Measurements from ENCODE around the gene PPIA. TPM values are rescaled to one million over a fixed set of nuclear protein-coding genes. Genes with fewer than 3 reads are reported as not detected.
"Not testable (repeated sequence)": the region's sequence is repeated elsewhere in the genome, so short reads cannot be mapped to it uniquely, and the experiment has no call there.

Gene PPIA
- total and polyA plus RNA-seq, 2 donors (not counting 1 experiment from before 2014, with no cell fraction given) = 807 to 1,498 TPM

DNA sequence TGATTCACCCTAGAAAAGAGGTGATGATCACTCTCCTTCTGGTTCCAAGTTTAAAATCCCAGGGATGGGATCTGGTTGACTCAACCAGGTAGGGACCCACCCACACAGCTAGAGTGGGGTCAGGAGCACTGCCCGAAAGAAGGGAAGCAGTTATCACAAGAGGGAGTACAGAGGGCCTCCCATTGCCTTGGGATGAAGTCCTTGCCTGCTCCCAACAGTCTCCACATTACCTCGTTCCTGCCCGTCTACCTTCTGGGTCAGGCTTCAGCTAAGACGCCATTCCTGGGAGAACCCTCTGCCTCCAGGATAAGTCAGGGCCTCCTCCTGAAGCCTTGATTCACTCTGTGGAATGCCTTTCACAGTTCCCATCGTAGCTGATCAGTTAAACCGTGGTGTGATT, 24.0 kb upstream of the PPIA start:
- Histone ChIP-seq H3K9ac (ENCODE audit: low read length) (no peak overlapping the region), H3K36me3 (replicated peaks in 1 of 2; ENCODE audit: control extremely low read depth in 1 of 2, control insufficient read depth in 1 of 2, extremely low read depth in 1 of 2, insufficient read depth in 2 of 2, low read length in 1 of 2) (peaks cover 0 to 7% of the 10 kb centered on the region in 2 experiments), H3K27ac (ENCODE audit: low read length in 2 of 2) (no peak overlapping the region), H3K4me2 (replicated peaks; ENCODE audit: low read depth, low read length, poor library complexity, severe bottlenecking) (no peak overlapping the region), H3K4me3 (ENCODE audit: control extremely low read depth in 1 of 5, extremely low read depth in 1 of 5, insufficient read depth in 1 of 5, low read depth in 2 of 5, low read length in 4 of 5) (no peak overlapping the region), H3K9me3 (ENCODE audit: control extremely low read depth in 1 of 3, control insufficient read depth in 2 of 3, insufficient read depth in 1 of 3, low read length in 2 of 3) (peaks cover 0 to 6% (median 0%) of the 10 kb centered on the region in 3 donors), H3K79me2 (ENCODE audit: control insufficient read depth, insufficient read depth, low read length) (no peaks in the 10 kb centered on the region), H4K20me1 (ENCODE audit: control insufficient read depth, insufficient read depth, low read length, poor library complexity, severe bottlenecking) (no peaks in the 10 kb centered on the region), H3K27me3 (replicated peaks in 1 of 4; ENCODE audit: control extremely low read depth in 1 of 4, control insufficient read depth in 3 of 4, insufficient read depth in 4 of 4, low read length in 3 of 4) (no peaks in the 10 kb centered on the region), H2AFZ (ENCODE audit: insufficient read depth, low read depth, low read length, poor library complexity, severe bottlenecking) (no peak overlapping the region), H3K4me1 (ENCODE audit: control insufficient read depth in 2 of 2, insufficient read depth in 2 of 2, low read length in 2 of 2) (peaks cover 30 to 50% of the 10 kb centered on the region in 2 donors)
- intact Hi-C loops (cut with micrococcal nuclease) = no loop called here
- ChIA-PET POLR2A (interaction anchor here (1.7 kb wide), 1 partner anchor 134 kb away, joined by 3 read pairs; no protein-coding TSS in a partner anchor), CTCF (interaction anchor here (0.7 to 1.2 kb wide), 3 partner anchors 23 to 69 kb away, joined by 3 to 4 read pairs (median 3); no protein-coding TSS in a partner anchor)
- no peak for DNase-seq
- TF ChIP-seq EZH2 (IDR thresholded peaks at IDR 0.05; ENCODE audit: borderline replicate concordance, insufficient read depth, low read depth, low read length, poor library complexity, severe bottlenecking) = no peak
- TF ChIP-seq, protein P1, sequence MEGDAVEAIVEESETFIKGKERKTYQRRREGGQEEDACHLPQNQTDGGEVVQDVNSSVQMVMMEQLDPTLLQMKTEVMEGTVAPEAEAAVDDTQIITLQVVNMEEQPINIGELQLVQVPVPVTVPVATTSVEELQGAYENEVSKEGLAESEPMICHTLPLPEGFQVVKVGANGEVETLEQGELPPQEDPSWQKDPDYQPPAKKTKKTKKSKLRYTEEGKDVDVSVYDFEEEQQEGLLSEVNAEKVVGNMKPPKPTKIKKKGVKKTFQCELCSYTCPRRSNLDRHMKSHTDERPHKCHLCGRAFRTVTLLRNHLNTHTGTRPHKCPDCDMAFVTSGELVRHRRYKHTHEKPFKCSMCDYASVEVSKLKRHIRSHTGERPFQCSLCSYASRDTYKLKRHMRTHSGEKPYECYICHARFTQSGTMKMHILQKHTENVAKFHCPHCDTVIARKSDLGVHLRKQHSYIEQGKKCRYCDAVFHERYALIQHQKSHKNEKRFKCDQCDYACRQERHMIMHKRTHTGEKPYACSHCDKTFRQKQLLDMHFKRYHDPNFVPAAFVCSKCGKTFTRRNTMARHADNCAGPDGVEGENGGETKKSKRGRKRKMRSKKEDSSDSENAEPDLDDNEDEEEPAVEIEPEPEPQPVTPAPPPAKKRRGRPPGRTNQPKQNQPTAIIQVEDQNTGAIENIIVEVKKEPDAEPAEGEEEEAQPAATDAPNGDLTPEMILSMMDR (IDR thresholded peaks at IDR 0.05) = no peak
- WGBS (ENCODE audit: insufficient coverage) = 96% methylated on average over 3 of the region's 6 CpGs
- no peak for ATAC-seq (ENCODE audit: low read depth)
- Mint-ChIP-seq H3K9me3 (ENCODE audit: insufficient read depth) (no peaks in the 10 kb centered on the region), H3K4me1 (peaks cover 46% of the 10 kb centered on the region), H3K27ac (no peak overlapping the region), H3K27me3 (no peaks in the 10 kb centered on the region), H3K4me3 (no peak overlapping the region)

GRCh38 chr7:44772867-44773266, 23.6 kb upstream of the PPIA start:
- Histone ChIP-seq H3K4me1 (ENCODE audit: control insufficient read depth in 2 of 2, insufficient read depth in 2 of 2, low read length in 2 of 2) (peaks cover 26 to 46% of the 10 kb centered on the region in 2 donors), H3K9ac (ENCODE audit: low read length) (no peak overlapping the region), H3K4me2 (replicated peaks; ENCODE audit: low read depth, low read length, poor library complexity, severe bottlenecking) (no peak overlapping the region), H3K4me3 (ENCODE audit: control extremely low read depth in 1 of 5, extremely low read depth in 1 of 5, insufficient read depth in 1 of 5, low read depth in 2 of 5, low read length in 4 of 5) (no peak overlapping the region), H3K27ac (ENCODE audit: low read length in 2 of 2) (no peak overlapping the region), H3K36me3 (replicated peaks in 1 of 2; ENCODE audit: control extremely low read depth in 1 of 2, control insufficient read depth in 1 of 2, extremely low read depth in 1 of 2, insufficient read depth in 2 of 2, low read length in 1 of 2) (peaks cover 0 to 2% of the 10 kb centered on the region in 2 experiments), H2AFZ (ENCODE audit: insufficient read depth, low read depth, low read length, poor library complexity, severe bottlenecking) (no peak overlapping the region), H3K9me3 (ENCODE audit: control extremely low read depth in 1 of 3, control insufficient read depth in 2 of 3, insufficient read depth in 1 of 3, low read length in 2 of 3) (peaks cover 0 to 6% (median 0%) of the 10 kb centered on the region in 3 donors), H3K27me3 (replicated peaks in 1 of 4; ENCODE audit: control extremely low read depth in 1 of 4, control insufficient read depth in 3 of 4, insufficient read depth in 4 of 4, low read length in 3 of 4) (no peaks in the 10 kb centered on the region), H4K20me1 (ENCODE audit: control insufficient read depth, insufficient read depth, low read length, poor library complexity, severe bottlenecking) (no peaks in the 10 kb centered on the region), H3K79me2 (ENCODE audit: control insufficient read depth, insufficient read depth, low read length) (no peaks in the 10 kb centered on the region)
- DNase-seq (no peak), ATAC-seq (ENCODE audit: low read depth) (no peak)
- no peak for TF ChIP-seq EZH2 (IDR thresholded peaks at IDR 0.05; ENCODE audit: borderline replicate concordance, insufficient read depth, low read depth, low read length, poor library complexity, severe bottlenecking)
- TF ChIP-seq, protein P1 (IDR thresholded peaks at IDR 0.05) = no peak
- peaks cover 41% of the 10 kb centered on the region for H3K4me1 Mint-ChIP-seq
- WGBS (ENCODE audit: insufficient coverage) = 74% methylated on average over 10 of the region's 10 CpGs
- no peak overlapping the region for H3K4me3 Mint-ChIP-seq
- ChIA-PET CTCF (interaction anchor here (0.7 to 1.2 kb wide), 2 partner anchors 26 to 69 kb away, joined by 3 read pairs; no protein-coding TSS in a partner anchor), POLR2A (no interaction called here)
- H3K27ac Mint-ChIP-seq = no peak overlapping the region
- H3K9me3 Mint-ChIP-seq (ENCODE audit: insufficient read depth) = no peaks in the 10 kb centered on the region
- intact Hi-C loops (cut with micrococcal nuclease) = no loop called here
- no peaks in the 10 kb centered on the region for H3K27me3 Mint-ChIP-seq

GRCh38 chr7:44774486-44774885, 22.0 kb upstream of the PPIA start:
- CTCF ChIA-PET; H3K27me3 ChIP-seq (replicated peaks in 1 of 4; ENCODE audit: control extremely low read depth in 1 of 4, control insufficient read depth in 3 of 4, insufficient read depth in 4 of 4, low read length in 3 of 4); H3K4me3 ChIP-seq (ENCODE audit: control extremely low read depth in 1 of 5, extremely low read depth in 1 of 5, insufficient read depth in 1 of 5, low read depth in 2 of 5, low read length in 4 of 5); H3K4me3 Mint-ChIP-seq; H3K9ac ChIP-seq (ENCODE audit: low read length); H3K36me3 ChIP-seq (replicated peaks in 1 of 2; ENCODE audit: control extremely low read depth in 1 of 2, control insufficient read depth in 1 of 2, extremely low read depth in 1 of 2, insufficient read depth in 2 of 2, low read length in 1 of 2); H3K27ac ChIP-seq (ENCODE audit: low read length in 2 of 2); H2AFZ ChIP-seq (ENCODE audit: insufficient read depth, low read depth, low read length, poor library complexity, severe bottlenecking); H3K4me2 ChIP-seq (replicated peaks; ENCODE audit: low read depth, low read length, poor library complexity, severe bottlenecking); H3K9me3 Mint-ChIP-seq (ENCODE audit: insufficient read depth); H3K27ac Mint-ChIP-seq; H3K79me2 ChIP-seq (ENCODE audit: control insufficient read depth, insufficient read depth, low read length); H3K27me3 Mint-ChIP-seq; intact Hi-C loops (cut with micrococcal nuclease); H4K20me1 ChIP-seq (ENCODE audit: control insufficient read depth, insufficient read depth, low read length, poor library complexity, severe bottlenecking); DNase-seq; ATAC-seq (ENCODE audit: low read depth); H3K9me3 ChIP-seq (ENCODE audit: control extremely low read depth in 1 of 3, control insufficient read depth in 2 of 3, insufficient read depth in 1 of 3, low read length in 2 of 3): not testable (repeated sequence)
- peaks cover 25% of the 10 kb centered on the region for H3K4me1 Mint-ChIP-seq
- POLR2A ChIA-PET = interaction anchor here (0.7 kb wide), 1 partner anchor 63 kb away, joined by 6 read pairs; no protein-coding TSS in a partner anchor
- 59% methylated on average over 2 of the region's 3 CpGs for WGBS (ENCODE audit: insufficient coverage)
- H3K4me1 ChIP-seq (ENCODE audit: control insufficient read depth in 2 of 2, insufficient read depth in 2 of 2, low read length in 2 of 2) = peaks cover 10 to 30% of the 10 kb centered on the region in 2 donors

Measured in B cell (primary cell).